ENCODE results near the gene CFAP410.

Gene CFAP410

GRCh38 chr21:44291078-44291935, 47.9 kb downstream of the CFAP410 start:
- Histone ChIP-seq H2BK15ac (ENCODE audit: low read length) (peak overlapping the region; percentile 63), H2BK5ac (ENCODE audit: low read length) (peak overlapping the region; percentile 24), H3K9ac (ENCODE audit: low read depth, low read length, poor library complexity) (peak overlapping the region; percentile 60), H3K4ac (ENCODE audit: low read length) (no peak overlapping the region), H3K79me1 (ENCODE audit: low read depth, low read length) (no peaks in the 10 kb centered on the region), H4K8ac (ENCODE audit: low read depth, low read length) (no peak overlapping the region), H2AFZ (ENCODE audit: low read length) (no peak overlapping the region), H3K36me3 (replicated peaks in 1 of 2; ENCODE audit: control insufficient read depth in 2 of 2, insufficient read depth in 2 of 2, low read length in 2 of 2) (no peaks in the 10 kb centered on the region), H3K18ac (ENCODE audit: low read length) (peak overlapping the region; percentile 80), H3K14ac (ENCODE audit: low read length) (no peak overlapping the region), H3K9me3 (replicated peaks in 1 of 2; ENCODE audit: control insufficient read depth in 2 of 2, insufficient read depth in 1 of 2, low read depth in 1 of 2, low read length in 2 of 2) (no peaks in the 10 kb centered on the region), H3K27ac (replicated peaks; ENCODE audit: low read length) (no peak overlapping the region), H3K4me3 (ENCODE audit: low read length in 2 of 2) (no peak overlapping the region), H3K27me3 (ENCODE audit: control insufficient read depth in 3 of 3, insufficient read depth in 3 of 3, low read depth in 1 of 3, low read length in 3 of 3) (peaks cover 0 to 54% (median 11%) of the 10 kb centered on the region in 3 experiments), H3K23ac (ENCODE audit: low read depth, low read length, poor library complexity) (peak overlapping the region; percentile 80), H3K4me1 (ENCODE audit: control insufficient read depth in 2 of 2, insufficient read depth in 1 of 2, low read depth in 1 of 2, low read length in 2 of 2) (peaks cover 3 to 7% of the 10 kb centered on the region in 2 donors), H2AK5ac (ENCODE audit: low read depth, low read length) (peak overlapping the region; percentile 90), H2BK120ac (ENCODE audit: low read depth, low read length) (no peak overlapping the region), H2BK12ac (ENCODE audit: low read length) (no peak overlapping the region), H3K4me2 (ENCODE audit: insufficient read depth, low read length, poor library complexity, severe bottlenecking) (no peak overlapping the region), H4K91ac (ENCODE audit: low read depth, low read length, poor library complexity) (peak overlapping the region; percentile 8)
- WGBS, 2 donors (ENCODE audit: extremely low coverage in 2 of 2, insufficient read length in 2 of 2, insufficient replicate concordance in 1 of 2) = no CpG with 5 or more reads among the region's 33 CpGs
- no peak for DNase-seq (ENCODE audit: low spot score)

DNA sequence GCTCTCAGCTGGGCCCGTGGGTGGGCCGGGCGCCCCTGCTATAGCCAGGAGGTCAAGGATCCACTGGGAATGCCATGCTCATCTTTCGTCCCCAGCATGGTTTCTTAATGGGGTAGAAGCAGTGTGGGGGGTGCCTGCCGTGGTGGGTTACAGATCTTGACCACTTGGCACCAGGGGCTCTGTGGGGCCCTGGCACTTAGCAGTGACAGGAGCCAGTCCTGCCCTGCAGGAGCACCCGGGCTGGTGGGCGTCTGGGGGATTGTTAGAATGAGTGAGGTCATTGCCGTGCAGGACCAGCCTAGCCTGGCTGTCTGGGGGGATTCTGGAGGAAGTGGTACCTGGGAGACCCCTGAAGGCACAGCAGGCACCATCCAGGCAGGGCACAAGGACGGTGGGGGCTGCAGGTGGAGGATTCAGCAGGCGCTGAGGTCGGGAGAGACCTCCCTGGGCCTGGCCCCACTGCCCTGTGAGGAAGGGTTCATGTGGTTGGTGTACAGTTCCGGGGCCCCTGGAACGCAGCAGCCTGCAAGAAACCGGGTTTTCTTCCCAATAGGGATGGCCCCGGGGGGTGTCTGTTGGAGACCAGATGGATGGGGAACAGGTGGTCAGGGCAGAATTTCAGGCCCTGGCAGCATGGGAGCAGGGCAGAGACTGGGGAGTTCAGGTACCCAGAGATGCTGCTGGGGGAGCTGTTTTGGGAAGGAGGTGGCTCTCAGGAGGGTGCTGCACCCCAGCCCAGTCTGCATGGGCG, 48.7 kb downstream of the CFAP410 start:
- peak overlapping the region; percentile 8 for H4K91ac ChIP-seq (ENCODE audit: low read depth, low read length, poor library complexity)
- no peak for DNase-seq (ENCODE audit: low spot score)
- H3K36me3 ChIP-seq (replicated peaks in 1 of 2; ENCODE audit: control insufficient read depth in 2 of 2, insufficient read depth in 2 of 2, low read length in 2 of 2) = no peaks in the 10 kb centered on the region
- no peak overlapping the region for H2AFZ ChIP-seq (ENCODE audit: low read length)
- H3K79me1 ChIP-seq (ENCODE audit: low read depth, low read length) = no peaks in the 10 kb centered on the region
- peaks cover 0 to 52% (median 18%) of the 10 kb centered on the region in 3 experiments for H3K27me3 ChIP-seq (ENCODE audit: control insufficient read depth in 3 of 3, insufficient read depth in 3 of 3, low read depth in 1 of 3, low read length in 3 of 3)
- peak overlapping the region; percentile 80 for H3K23ac ChIP-seq (ENCODE audit: low read depth, low read length, poor library complexity)
- no peak overlapping the region for H2BK120ac ChIP-seq (ENCODE audit: low read depth, low read length)
- H2BK5ac ChIP-seq (ENCODE audit: low read length) = no peak overlapping the region
- no peak overlapping the region for H3K4me3 ChIP-seq (ENCODE audit: low read length in 2 of 2)
- H3K9ac ChIP-seq (ENCODE audit: low read depth, low read length, poor library complexity) = no peak overlapping the region
- peak overlapping the region; percentile 57 for H2AK5ac ChIP-seq (ENCODE audit: low read depth, low read length)
- no peak overlapping the region for H2BK12ac ChIP-seq (ENCODE audit: low read length)
- H3K4me2 ChIP-seq (ENCODE audit: insufficient read depth, low read length, poor library complexity, severe bottlenecking) = no peak overlapping the region
- H2BK15ac ChIP-seq (ENCODE audit: low read length) = peak overlapping the region; percentile 63
- no peak overlapping the region for H3K4ac ChIP-seq (ENCODE audit: low read length)
- peaks cover 3 to 4% of the 10 kb centered on the region in 2 donors for H3K4me1 ChIP-seq (ENCODE audit: control insufficient read depth in 2 of 2, insufficient read depth in 1 of 2, low read depth in 1 of 2, low read length in 2 of 2)
- no peak overlapping the region for H4K8ac ChIP-seq (ENCODE audit: low read depth, low read length)
- H3K14ac ChIP-seq (ENCODE audit: low read length) = no peak overlapping the region
- H3K27ac ChIP-seq (replicated peaks; ENCODE audit: low read length) = no peak overlapping the region
- no CpG with 5 or more reads among the region's 16 CpGs for WGBS, 2 donors (ENCODE audit: extremely low coverage in 2 of 2, insufficient read length in 2 of 2, insufficient replicate concordance in 1 of 2)
- peak overlapping the region; percentile 35 for H3K18ac ChIP-seq (ENCODE audit: low read length)
- H3K9me3 ChIP-seq (replicated peaks in 1 of 2; ENCODE audit: control insufficient read depth in 2 of 2, insufficient read depth in 1 of 2, low read depth in 1 of 2, low read length in 2 of 2) = no peaks in the 10 kb centered on the region

DNA sequence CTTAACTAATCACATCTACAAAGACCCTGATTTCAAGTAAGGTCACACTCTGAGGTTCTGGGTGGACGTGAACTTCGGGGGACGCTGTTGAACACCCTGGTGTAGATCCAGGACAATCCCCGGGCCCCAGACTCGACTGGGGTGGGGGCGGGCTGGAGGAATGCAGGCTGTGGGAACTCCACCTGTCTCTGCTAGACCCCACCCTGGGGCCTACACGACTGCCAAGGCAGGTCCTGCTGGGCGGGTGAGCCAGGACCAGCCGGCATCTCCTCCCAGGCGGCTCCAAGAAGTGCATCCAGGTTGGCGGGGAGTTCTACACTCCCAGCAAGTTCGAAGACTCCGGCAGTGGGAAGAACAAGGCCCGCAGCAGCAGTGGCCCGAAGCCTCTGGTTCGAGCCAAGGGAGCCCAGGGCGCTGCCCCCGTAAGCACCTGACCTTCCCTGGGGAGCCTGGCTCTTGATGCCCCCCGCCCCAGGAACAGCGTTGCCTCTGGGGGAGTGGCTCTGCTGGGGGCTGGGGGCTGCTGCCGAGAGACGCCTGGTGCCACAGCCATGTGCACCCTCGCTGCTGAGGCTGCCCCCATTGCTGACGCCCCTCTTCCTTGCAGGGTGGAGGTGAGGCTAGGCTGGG, 49.7 kb downstream of the CFAP410 start:
- no peak overlapping the region for H3K4me3 ChIP-seq (ENCODE audit: low read length in 2 of 2)
- H2BK15ac ChIP-seq (ENCODE audit: low read length) = peak overlapping the region; percentile 49
- peak overlapping the region; percentile 63 for H2AK5ac ChIP-seq (ENCODE audit: low read depth, low read length)
- H3K27ac ChIP-seq (replicated peaks; ENCODE audit: low read length) = no peak overlapping the region
- no peak overlapping the region for H4K8ac ChIP-seq (ENCODE audit: low read depth, low read length)
- DNase-seq (ENCODE audit: low spot score) = no peak
- no peaks in the 10 kb centered on the region for H3K36me3 ChIP-seq (replicated peaks in 1 of 2; ENCODE audit: control insufficient read depth in 2 of 2, insufficient read depth in 2 of 2, low read length in 2 of 2)
- H3K4ac ChIP-seq (ENCODE audit: low read length) = peak overlapping the region; percentile 67
- H3K9ac ChIP-seq (ENCODE audit: low read depth, low read length, poor library complexity) = no peak overlapping the region
- peak overlapping the region; percentile 76 for H3K14ac ChIP-seq (ENCODE audit: low read length)
- peaks cover 2 to 55% (median 28%) of the 10 kb centered on the region in 3 experiments for H3K27me3 ChIP-seq (ENCODE audit: control insufficient read depth in 3 of 3, insufficient read depth in 3 of 3, low read depth in 1 of 3, low read length in 3 of 3)
- no peak overlapping the region for H3K23ac ChIP-seq (ENCODE audit: low read depth, low read length, poor library complexity)
- H2BK120ac ChIP-seq (ENCODE audit: low read depth, low read length) = no peak overlapping the region
- no peak overlapping the region for H2AFZ ChIP-seq (ENCODE audit: low read length)
- peaks cover 0 to 9% of the 10 kb centered on the region in 2 donors for H3K4me1 ChIP-seq (ENCODE audit: control insufficient read depth in 2 of 2, insufficient read depth in 1 of 2, low read depth in 1 of 2, low read length in 2 of 2)
- peak overlapping the region; percentile 83 for H3K18ac ChIP-seq (ENCODE audit: low read length)
- no peak overlapping the region for H3K4me2 ChIP-seq (ENCODE audit: insufficient read depth, low read length, poor library complexity, severe bottlenecking)
- no peak overlapping the region for H2BK5ac ChIP-seq (ENCODE audit: low read length)
- no peak overlapping the region for H4K91ac ChIP-seq (ENCODE audit: low read depth, low read length, poor library complexity)
- no peak overlapping the region for H2BK12ac ChIP-seq (ENCODE audit: low read length)
- H3K9me3 ChIP-seq (replicated peaks in 1 of 2; ENCODE audit: control insufficient read depth in 2 of 2, insufficient read depth in 1 of 2, low read depth in 1 of 2, low read length in 2 of 2) = no peaks in the 10 kb centered on the region
- no CpG with 5 or more reads among the region's 24 CpGs for WGBS, 2 donors (ENCODE audit: extremely low coverage in 2 of 2, insufficient read length in 2 of 2, insufficient replicate concordance in 1 of 2)
- H3K79me1 ChIP-seq (ENCODE audit: low read depth, low read length) = no peaks in the 10 kb centered on the region

Measured in neuronal stem cell (in vitro differentiated cells).